Transverse colon (tissue), 4 donors: ENCODE results near the gene CLK4. TPM values are rescaled to one million over a fixed set of nuclear protein-coding genes. Genes with fewer than 3 reads are reported as not detected.

Experiments used
- DNase-seq: peaks from one replicate; pipeline ENCODE4 v3.0.0-alpha.2; 2019
- H3K27ac ChIP-seq, 4 donors: fragments of 200-600 bp; sonication (generic); 2 replicates each; pipeline ENCODE4 v1.5.1; 2016 to 2018; ENCODE audit warnings: inconsistent platforms in 4 of 4
- H3K27me3 ChIP-seq: fragments of 200-600 bp; sonication (generic); 2 replicates; pipeline ENCODE4 v1.5.1; 2017; ENCODE audit warnings: inconsistent platforms
- H3K36me3 ChIP-seq, 4 donors: fragments of 200-600 bp; sonication (generic); 2 replicates each; pipeline ENCODE4 v1.5.1; 2017 to 2019; ENCODE audit warnings: inconsistent platforms in 4 of 4
- H3K4me1 ChIP-seq, 4 donors: fragments of 200-600 bp; sonication (generic); 2 replicates each; pipeline ENCODE4 v1.5.1; 2017 to 2020; ENCODE audit warnings: inconsistent platforms in 4 of 4
- H3K4me3 ChIP-seq, 4 donors: fragments of 200-600 bp; sonication (generic); 1 replicate in 1 of 4; 2 replicates in 3 of 4; pipeline versions ENCODE4 v1.5.1 to v1.6.1; 2017 to 2019; ENCODE audit warnings: inconsistent platforms in 4 of 4
- H3K9me3 ChIP-seq, 2 donors: fragments of 200-600 bp; sonication (generic); 2 replicates each; pipeline ENCODE4 v1.5.1; 2017 to 2019; ENCODE audit warnings: inconsistent platforms in 2 of 2
- EP300 ChIP-seq: sonication (generic); formaldehyde crosslinking; IDR thresholded peaks from one replicate; pipeline ENCODE4 v1.6.1; 2017; ENCODE audit warnings: antibody characterized with exemption, low read depth
- POLR2A ChIP-seq: fragments of 450-650 bp; IDR thresholded peaks from one replicate; pipeline ENCODE4 v1.6.1; 2016; ENCODE audit warnings: antibody characterized with exemption, mild to moderate bottlenecking, moderate library complexity
- POLR2AphosphoS5 ChIP-seq, 3 donors: sonication (generic); formaldehyde crosslinking; IDR thresholded peaks; one replicate each; pipeline ENCODE4 v1.6.1; 2016; ENCODE audit warnings: antibody characterized with exemption in 3 of 3
- WGBS, 2 donors: methylation state at CpG; one replicate each; pipeline ENCODE4 v1.1.5; 2018; ENCODE audit warnings: low coverage in 1 of 2; 5-methylcytosine and 5-hydroxymethylcytosine counted together
- in situ Hi-C, 4 donors: fragments of 200-750 bp; cut with MboI; loops; one replicate each; pipeline versions ENCODE4 v1.15.0 to v1.15.1; 2017; ENCODE audit warnings: low sequenced_read_pairs in 3 of 4, low pct_ligation_motif_present in 1 of 4, low pct_unique_long_range_greater_than_20kb in 1 of 4
- intact Hi-C: fragments of 100-400 bp; cut with DNase I; formaldehyde crosslinking; loops from one replicate; pipeline ENCODE4 v1.15.1; 2023; ENCODE audit warnings: low total_unique reads
- total RNA-seq, 4 donors: library from RNA; depleted of rRNA; stranded (reverse); fragments of >200 nt; gene quantifications; one replicate each; pipeline ENCODE4 v1.1.0, GENCODE V29; 2016
- TF ChIP-seq, protein P1 (sequence below), 5 experiments: fragments of 200-600 bp in 3 of 5; fragments of 450-650 bp in 2 of 5; sonication (generic) in 3 of 5; IDR thresholded peaks; 1 replicate in 2 of 5; 2 replicates in 3 of 5; pipeline ENCODE4 v1.5.1; 2016 to 2017; ENCODE audit warnings: antibody characterized with exemption in 5 of 5, inconsistent platforms in 3 of 5, mild to moderate bottlenecking in 2 of 5, moderate library complexity in 1 of 5

Gene CLK4
- total RNA-seq, 4 donors from 2014 or later, result 36.0 to 72.6 (median 52.4) TPM

- H3K4me1 ChIP-seq, result no peaks in the 10 kb centered on the region
- H3K36me3 ChIP-seq, result no peaks in the 10 kb centered on the region
- TF ChIP-seq, protein P1, sequence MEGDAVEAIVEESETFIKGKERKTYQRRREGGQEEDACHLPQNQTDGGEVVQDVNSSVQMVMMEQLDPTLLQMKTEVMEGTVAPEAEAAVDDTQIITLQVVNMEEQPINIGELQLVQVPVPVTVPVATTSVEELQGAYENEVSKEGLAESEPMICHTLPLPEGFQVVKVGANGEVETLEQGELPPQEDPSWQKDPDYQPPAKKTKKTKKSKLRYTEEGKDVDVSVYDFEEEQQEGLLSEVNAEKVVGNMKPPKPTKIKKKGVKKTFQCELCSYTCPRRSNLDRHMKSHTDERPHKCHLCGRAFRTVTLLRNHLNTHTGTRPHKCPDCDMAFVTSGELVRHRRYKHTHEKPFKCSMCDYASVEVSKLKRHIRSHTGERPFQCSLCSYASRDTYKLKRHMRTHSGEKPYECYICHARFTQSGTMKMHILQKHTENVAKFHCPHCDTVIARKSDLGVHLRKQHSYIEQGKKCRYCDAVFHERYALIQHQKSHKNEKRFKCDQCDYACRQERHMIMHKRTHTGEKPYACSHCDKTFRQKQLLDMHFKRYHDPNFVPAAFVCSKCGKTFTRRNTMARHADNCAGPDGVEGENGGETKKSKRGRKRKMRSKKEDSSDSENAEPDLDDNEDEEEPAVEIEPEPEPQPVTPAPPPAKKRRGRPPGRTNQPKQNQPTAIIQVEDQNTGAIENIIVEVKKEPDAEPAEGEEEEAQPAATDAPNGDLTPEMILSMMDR (IDR thresholded peaks at IDR 0.05), result no peak
- TF ChIP-seq POLR2AphosphoS5 (IDR thresholded peaks at IDR 0.05) (no peak), POLR2A (no peak), EP300 (no peak)
- no peak for DNase-seq
- no peak overlapping the region for H3K27ac ChIP-seq
- H3K27me3 ChIP-seq, result no peaks in the 10 kb centered on the region
- no peak overlapping the region for H3K4me3 ChIP-seq
- in situ Hi-C loops, result loop anchor here in 1 of 4 donors (25.0 kb wide), 1 partner anchor 275 kb away; no protein-coding TSS in a partner anchor
- H3K9me3 ChIP-seq, result no peaks in the 10 kb centered on the region
- 40 to 79% methylated on average over 1 to 23 of the region's 23 CpGs for WGBS, 2 donors
- intact Hi-C loops, result no loop called here
Observed at GRCh38 chr5:178561746-178562264, 65.0 kb downstream of the CLK4 start.

DNA sequence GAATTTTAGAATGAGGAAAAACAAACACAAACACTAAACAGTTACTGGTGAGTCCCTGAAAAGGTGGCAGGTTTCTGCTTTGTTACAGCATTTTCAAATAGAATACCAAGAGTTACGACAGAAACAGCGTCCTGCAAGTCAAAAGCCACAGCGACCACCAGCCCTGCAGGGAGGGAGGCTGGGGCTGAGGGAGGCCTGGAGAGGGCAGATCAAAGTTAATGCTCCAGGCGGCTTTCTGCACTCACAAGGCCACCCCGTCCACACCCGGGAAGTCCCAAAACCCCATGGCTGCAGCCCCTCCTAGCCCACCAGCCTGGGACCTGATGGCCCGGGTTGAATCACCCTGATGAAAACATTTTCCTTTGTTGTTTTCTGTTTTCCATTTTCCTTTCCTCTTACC, 65.9 kb downstream of the CLK4 start:
- no peaks in the 10 kb centered on the region for H3K9me3 ChIP-seq
- TF ChIP-seq POLR2A (no peak), EP300 (no peak), POLR2AphosphoS5 (IDR thresholded peaks at IDR 0.05) (no peak)
- TF ChIP-seq, protein P1 (IDR thresholded peaks at IDR 0.05), result no peak
- H3K4me1 ChIP-seq, result no peaks in the 10 kb centered on the region
- WGBS, 2 donors, result 71% methylated on average over 7 of the region's 7 CpGs; no CpG with 5 or more reads in 1 of the 2 donors
- H3K27ac ChIP-seq, result no peak overlapping the region
- intact Hi-C loops (no loop called here), in situ Hi-C loops (loop anchor here in 1 of 4 donors (25.0 kb wide), 1 partner anchor 274 kb away; no protein-coding TSS in a partner anchor)
- H3K36me3 ChIP-seq, result no peaks in the 10 kb centered on the region
- DNase-seq, result no peak
- H3K4me3 ChIP-seq, result no peak overlapping the region
- no peaks in the 10 kb centered on the region for H3K27me3 ChIP-seq

DNA sequence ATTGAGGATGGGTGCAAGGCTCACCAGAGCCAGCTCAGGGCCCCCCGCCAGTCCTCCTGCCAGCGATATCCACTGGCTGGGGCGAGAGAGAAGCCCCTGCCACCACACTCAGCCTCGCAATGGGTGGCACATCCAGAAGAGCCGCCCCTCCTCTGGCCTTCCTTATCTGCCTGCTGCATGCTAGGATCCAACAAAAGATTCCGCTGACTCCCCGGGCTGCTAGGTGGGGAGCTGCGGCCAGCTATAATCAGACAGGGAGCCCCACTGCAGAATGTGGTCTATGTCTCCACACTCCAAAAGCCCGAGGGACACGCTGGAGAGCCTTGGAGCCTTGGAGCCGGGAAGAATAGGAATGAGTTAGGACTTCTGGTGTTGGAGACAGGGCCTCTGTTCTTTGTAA, 69.4 kb downstream of the CLK4 start:
- DNase-seq, result no peak
- 89% methylated on average over 11 of the region's 11 CpGs; no CpG with 5 or more reads in 1 of the 2 donors for WGBS, 2 donors

DNA sequence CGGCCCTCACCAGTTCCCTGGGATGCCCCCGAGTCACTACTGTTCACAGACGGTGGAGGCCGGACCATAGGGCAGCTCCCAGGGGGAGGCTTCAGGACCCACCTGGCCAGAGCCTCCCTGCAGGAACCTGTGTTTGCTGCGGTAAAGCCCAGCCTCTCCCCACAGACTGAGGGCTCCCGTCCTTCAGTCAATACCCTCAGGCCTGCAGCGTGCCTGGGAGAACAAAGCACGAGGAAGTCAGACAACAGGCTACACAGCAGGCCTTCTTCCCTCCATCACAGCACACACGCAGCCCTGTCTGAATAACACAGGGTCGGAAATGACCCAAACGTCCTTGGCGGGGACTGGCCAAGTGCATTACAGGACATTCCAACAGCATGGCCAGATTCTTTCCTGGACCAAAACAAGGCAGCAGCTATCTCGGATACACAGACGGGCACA, 71.1 kb downstream of the CLK4 start:
- H3K4me1 ChIP-seq, result no peaks in the 10 kb centered on the region
- WGBS, 2 donors, result 40 to 87% methylated on average over 1 to 14 of the region's 14 CpGs
- H3K36me3 ChIP-seq, result no peaks in the 10 kb centered on the region
- no peak for DNase-seq
- in situ Hi-C loops (loop anchor here in 3 of 4 donors (10.0 to 25.0 kb wide), 3 partner anchors 268 to 281 kb away; no protein-coding TSS in a partner anchor), intact Hi-C loops (no loop called here)
- TF ChIP-seq POLR2A (no peak), EP300 (no peak)
- H3K9me3 ChIP-seq, result no peaks in the 10 kb centered on the region
- no peak overlapping the region for H3K4me3 ChIP-seq
- no peaks in the 10 kb centered on the region for H3K27me3 ChIP-seq
- H3K27ac ChIP-seq, result no peak overlapping the region

More for the DNA sequence above, 69.4 kb downstream of the CLK4 start:
- Histone ChIP-seq H3K4me1 (no peaks in the 10 kb centered on the region), H3K27ac (no peak overlapping the region), H3K36me3 (no peaks in the 10 kb centered on the region), H3K9me3 (no peaks in the 10 kb centered on the region), H3K27me3 (no peaks in the 10 kb centered on the region), H3K4me3 (no peak overlapping the region)
- TF ChIP-seq, protein P1 (IDR thresholded peaks at IDR 0.05), result no peak
- no peak for TF ChIP-seq POLR2AphosphoS5 (IDR thresholded peaks at IDR 0.05)
- TF ChIP-seq POLR2A, result no peak
- TF ChIP-seq EP300, result no peak
- in situ Hi-C loops, result loop anchor here in 3 of 4 donors (10.0 to 25.0 kb wide), 3 partner anchors 270 to 283 kb away; no protein-coding TSS in a partner anchor
- intact Hi-C loops, result no loop called here
